ENCODE measurements around the gene SMOC2. TPM values are rescaled to one million over a fixed set of nuclear protein-coding genes. Genes with fewer than 3 reads are reported as not detected.

The SMOC2 gene
- total and polyA plus RNA-seq, 2 of the 13 experiments (the other 11 are each of a cell fraction or from before 2014, with no cell fraction given) = not detected

DNA sequence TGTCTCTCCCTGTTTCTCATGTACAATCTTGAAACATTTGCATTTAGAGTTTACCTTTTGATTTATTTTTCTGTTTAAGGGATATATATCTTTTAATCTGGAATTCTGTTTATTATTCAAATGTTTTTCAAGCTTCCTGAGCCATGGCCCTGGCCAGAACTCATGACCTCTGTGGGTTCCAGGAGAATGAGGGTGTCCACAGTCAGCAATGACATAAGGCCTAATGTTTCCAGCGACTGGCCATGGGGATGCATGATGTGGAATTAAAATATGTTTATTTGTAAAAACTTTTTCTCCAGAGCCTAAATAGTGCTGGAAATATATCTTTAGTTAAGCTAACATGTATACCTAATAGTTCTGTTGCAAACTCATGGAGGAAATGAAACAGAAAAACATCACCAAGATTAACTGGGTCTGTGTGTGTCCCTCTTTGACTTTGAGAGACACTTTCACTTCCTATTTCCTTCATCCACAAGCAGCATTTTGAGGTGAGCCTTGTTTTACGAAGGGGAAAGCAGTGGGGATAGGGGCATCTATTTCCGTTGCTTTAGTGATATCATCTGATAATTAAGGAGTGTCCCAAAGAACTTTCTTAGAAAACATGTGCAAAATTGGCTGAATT lies 87.6 kb downstream of the SMOC2 start (continued):
- TF ChIP-seq, protein P1, sequence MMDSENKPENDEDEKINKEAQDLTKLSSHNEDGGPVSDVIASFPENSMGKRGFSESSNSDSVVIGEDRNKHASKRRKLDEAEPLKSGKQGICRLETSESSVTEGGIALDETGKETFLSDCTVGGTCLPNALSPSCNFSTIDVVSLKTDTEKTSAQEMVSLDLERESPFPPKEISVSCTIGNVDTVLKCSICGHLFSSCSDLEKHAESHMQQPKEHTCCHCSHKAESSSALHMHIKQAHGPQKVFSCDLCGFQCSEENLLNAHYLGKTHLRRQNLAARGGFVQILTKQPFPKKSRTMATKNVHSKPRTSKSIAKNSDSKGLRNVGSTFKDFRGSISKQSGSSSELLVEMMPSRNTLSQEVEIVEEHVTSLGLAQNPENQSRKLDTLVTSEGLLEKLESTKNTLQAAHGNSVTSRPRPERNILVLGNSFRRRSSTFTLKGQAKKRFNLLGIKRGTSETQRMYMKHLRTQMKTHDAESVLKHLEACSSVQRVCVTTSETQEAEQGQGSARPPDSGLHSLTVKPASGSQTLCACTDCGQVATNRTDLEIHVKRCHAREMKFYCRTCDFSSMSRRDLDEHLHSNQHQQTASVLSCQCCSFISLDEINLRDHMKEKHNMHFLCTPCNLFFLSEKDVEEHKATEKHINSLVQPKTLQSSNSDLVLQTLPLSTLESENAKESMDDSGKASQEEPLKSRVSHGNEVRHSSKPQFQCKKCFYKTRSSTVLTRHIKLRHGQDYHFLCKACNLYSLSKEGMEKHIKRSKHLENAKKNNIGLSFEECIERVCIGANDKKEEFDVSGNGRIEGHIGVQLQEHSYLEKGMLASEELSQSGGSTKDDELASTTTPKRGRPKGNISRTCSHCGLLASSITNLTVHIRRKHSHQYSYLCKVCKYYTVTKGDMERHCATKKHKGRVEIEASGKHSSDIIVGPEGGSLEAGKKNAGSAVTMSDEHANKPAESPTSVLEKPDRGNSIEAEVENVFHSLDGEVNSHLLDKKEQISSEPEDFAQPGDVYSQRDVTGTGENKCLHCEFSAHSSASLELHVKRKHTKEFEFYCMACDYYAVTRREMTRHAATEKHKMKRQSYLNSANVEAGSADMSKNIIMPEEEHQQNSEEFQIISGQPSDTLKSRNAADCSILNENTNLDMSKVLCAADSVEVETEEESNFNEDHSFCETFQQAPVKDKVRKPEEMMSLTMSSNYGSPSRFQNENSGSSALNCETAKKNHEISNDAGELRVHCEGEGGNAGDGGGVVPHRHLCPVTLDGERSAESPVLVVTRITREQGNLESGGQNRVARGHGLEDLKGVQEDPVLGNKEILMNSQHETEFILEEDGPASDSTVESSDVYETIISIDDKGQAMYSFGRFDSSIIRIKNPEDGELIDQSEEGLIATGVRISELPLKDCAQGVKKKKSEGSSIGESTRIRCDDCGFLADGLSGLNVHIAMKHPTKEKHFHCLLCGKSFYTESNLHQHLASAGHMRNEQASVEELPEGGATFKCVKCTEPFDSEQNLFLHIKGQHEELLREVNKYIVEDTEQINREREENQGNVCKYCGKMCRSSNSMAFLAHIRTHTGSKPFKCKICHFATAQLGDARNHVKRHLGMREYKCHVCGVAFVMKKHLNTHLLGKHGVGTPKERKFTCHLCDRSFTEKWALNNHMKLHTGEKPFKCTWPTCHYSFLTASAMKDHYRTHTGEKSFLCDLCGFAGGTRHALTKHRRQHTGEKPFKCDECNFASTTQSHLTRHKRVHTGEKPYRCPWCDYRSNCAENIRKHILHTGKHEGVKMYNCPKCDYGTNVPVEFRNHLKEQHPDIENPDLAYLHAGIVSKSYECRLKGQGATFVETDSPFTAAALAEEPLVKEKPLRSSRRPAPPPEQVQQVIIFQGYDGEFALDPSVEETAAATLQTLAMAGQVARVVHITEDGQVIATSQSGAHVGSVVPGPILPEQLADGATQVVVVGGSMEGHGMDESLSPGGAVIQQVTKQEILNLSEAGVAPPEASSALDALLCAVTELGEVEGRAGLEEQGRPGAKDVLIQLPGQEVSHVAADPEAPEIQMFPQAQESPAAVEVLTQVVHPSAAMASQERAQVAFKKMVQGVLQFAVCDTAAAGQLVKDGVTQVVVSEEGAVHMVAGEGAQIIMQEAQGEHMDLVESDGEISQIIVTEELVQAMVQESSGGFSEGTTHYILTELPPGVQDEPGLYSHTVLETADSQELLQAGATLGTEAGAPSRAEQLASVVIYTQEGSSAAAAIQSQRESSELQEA (CRISPR knock-in tag; IDR thresholded peaks at IDR 0.05; ENCODE audit: not compliant biosample characterization) = no peak
- TF ChIP-seq ZNF337 (CRISPR knock-in tag; IDR thresholded peaks at IDR 0.05; ENCODE audit: borderline replicate concordance, low read depth) (no peak), ZNF747 (CRISPR knock-in tag; IDR thresholded peaks at IDR 0.05; ENCODE audit: borderline replicate concordance) (no peak), ATF7 (IDR thresholded peaks at IDR 0.05) (no peak), ATF7 (CRISPR knock-in tag; IDR thresholded peaks at IDR 0.05) (no peak), ZNF577 (CRISPR knock-in tag; IDR thresholded peaks at IDR 0.05; ENCODE audit: borderline replicate concordance, low read depth) (no peak), ZBTB3 (CRISPR knock-in tag; IDR thresholded peaks at IDR 0.05; ENCODE audit: borderline replicate concordance, low read depth) (no peak), RBFOX2 (IDR thresholded peaks at IDR 0.05; ENCODE audit: low read depth, low read length) (no peak), SNRNP70 (IDR thresholded peaks at IDR 0.05; ENCODE audit: low read depth, low read length) (no peak), MAZ (IDR thresholded peaks at IDR 0.05; ENCODE audit: borderline replicate concordance, low read depth, low read length) (no peak), MAZ (CRISPR knock-in tag; IDR thresholded peaks at IDR 0.05; ENCODE audit: low read depth) (no peak)

Data from HepG2 (cell line).